Parathyroid adenoma (tissue), 2 donors: ENCODE results near the gene JAK3.

Experiments used
- H2AFZ ChIP-seq: fragments of 300-600 bp; sonication (generic); one replicate; pipeline ENCODE4 v1.7.0; 2017; ENCODE audit warnings: antibody characterized with exemption, mild to moderate bottlenecking
- H3K27ac ChIP-seq: fragments of 300-600 bp; sonication (generic); one replicate; pipeline ENCODE4 v1.7.0; 2017
- H3K27me3 ChIP-seq: fragments of 300-600 bp; sonication (generic); one replicate; pipeline ENCODE4 v1.7.0; 2017; ENCODE audit warnings: low read length; ENCODE audit not compliant: control insufficient read depth, insufficient read depth
- H3K36me3 ChIP-seq: fragments of 300-600 bp; sonication (generic); one replicate; pipeline ENCODE4 v1.7.0; 2017; ENCODE audit warnings: low read length; ENCODE audit not compliant: control insufficient read depth, insufficient read depth
- H3K4me1 ChIP-seq: fragments of 300-600 bp; sonication (generic); one replicate; pipeline ENCODE4 v1.7.0; 2017; ENCODE audit warnings: control low read depth
- H3K4me2 ChIP-seq: fragments of 300-600 bp; sonication (generic); one replicate; pipeline ENCODE4 v1.7.0; 2017; ENCODE audit warnings: low read length
- H3K4me3 ChIP-seq: fragments of 300-600 bp; sonication (generic); one replicate; pipeline ENCODE4 v1.7.0; 2017; ENCODE audit warnings: low read depth, low read length
- H3K79me2 ChIP-seq: fragments of 300-600 bp; sonication (generic); one replicate; pipeline ENCODE4 v1.7.0; 2017; ENCODE audit warnings: control low read depth
- H3K9ac ChIP-seq: fragments of 300-600 bp; sonication (generic); one replicate; pipeline ENCODE4 v1.7.0; 2017; ENCODE audit warnings: mild to moderate bottlenecking
- H3K9me3 ChIP-seq: fragments of 300-600 bp; sonication (generic); one replicate; pipeline ENCODE4 v1.7.0; 2017; ENCODE audit warnings: low read length; ENCODE audit not compliant: control insufficient read depth
- TF ChIP-seq, protein P1 (sequence below): fragments of 300-600 bp; sonication (generic); IDR thresholded peaks from one replicate; pipeline ENCODE4 v1.7.0; 2017; ENCODE audit warnings: antibody characterized with exemption, mild to moderate bottlenecking
- donor health status: primary hyperparathyroidism.

Gene JAK3

DNA sequence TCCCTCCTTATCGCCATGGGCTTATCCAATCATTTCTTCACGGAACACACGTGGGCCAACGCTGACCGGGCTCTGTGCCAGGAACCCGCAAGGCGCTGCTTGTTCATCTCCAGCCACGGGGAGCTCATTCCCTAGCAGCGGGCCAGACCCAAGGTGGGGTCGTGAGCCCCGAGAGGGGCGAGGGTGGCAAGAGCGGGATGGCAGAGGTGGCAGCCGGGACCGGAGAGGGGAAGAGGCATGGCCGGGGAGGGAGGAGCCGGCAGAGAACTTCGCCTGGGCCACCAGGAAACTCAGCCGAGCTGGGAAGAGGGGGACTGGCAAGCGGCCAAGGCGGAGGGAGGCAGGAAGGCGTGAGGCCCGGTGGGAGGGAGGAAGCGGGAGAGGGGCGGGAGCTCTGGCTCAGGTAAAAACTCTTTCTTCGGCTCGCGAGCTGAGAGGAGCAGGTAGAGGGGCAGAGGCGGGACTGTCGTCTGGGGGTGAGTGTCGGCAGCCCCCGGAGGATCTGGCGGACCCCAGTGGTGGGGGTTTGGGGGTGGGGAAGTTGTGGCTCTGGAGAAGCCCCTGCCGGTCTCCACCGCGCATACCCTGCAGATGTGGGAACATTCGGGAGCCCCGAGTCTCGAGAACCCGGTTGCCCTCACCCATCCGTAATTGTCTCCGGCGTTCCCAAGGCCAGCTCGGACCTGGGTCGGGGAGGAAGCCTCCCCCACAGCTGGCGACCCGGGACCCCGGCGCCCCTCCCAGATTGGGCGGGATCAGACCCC, 52.9 kb downstream of the JAK3 start, which contains the start of gene B3GNT3:
TSS of gene B3GNT3 (plus strand) at position 408 of the 764 bp plus-strand sequence. CDS start 12,670 bp downstream, outside the sequence.
- TF ChIP-seq, protein P1, sequence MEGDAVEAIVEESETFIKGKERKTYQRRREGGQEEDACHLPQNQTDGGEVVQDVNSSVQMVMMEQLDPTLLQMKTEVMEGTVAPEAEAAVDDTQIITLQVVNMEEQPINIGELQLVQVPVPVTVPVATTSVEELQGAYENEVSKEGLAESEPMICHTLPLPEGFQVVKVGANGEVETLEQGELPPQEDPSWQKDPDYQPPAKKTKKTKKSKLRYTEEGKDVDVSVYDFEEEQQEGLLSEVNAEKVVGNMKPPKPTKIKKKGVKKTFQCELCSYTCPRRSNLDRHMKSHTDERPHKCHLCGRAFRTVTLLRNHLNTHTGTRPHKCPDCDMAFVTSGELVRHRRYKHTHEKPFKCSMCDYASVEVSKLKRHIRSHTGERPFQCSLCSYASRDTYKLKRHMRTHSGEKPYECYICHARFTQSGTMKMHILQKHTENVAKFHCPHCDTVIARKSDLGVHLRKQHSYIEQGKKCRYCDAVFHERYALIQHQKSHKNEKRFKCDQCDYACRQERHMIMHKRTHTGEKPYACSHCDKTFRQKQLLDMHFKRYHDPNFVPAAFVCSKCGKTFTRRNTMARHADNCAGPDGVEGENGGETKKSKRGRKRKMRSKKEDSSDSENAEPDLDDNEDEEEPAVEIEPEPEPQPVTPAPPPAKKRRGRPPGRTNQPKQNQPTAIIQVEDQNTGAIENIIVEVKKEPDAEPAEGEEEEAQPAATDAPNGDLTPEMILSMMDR: no peak
- Histone ChIP-seq H3K27me3 (no peaks in the 10 kb centered on the region), H2AFZ (peak within 1 kb of the TSS; percentile 58), H3K9ac (no peak within 1 kb of the TSS), H3K79me2 (no peaks in the 10 kb centered on the region), H3K4me2 (no peak within 1 kb of the TSS), H3K9me3 (no peaks in the 10 kb centered on the region), H3K27ac (no peak within 1 kb of the TSS), H3K4me1 (peaks cover 7% of the 10 kb centered on the region), H3K4me3 (no peak within 1 kb of the TSS), H3K36me3 (no peaks in the 10 kb centered on the region)

DNA sequence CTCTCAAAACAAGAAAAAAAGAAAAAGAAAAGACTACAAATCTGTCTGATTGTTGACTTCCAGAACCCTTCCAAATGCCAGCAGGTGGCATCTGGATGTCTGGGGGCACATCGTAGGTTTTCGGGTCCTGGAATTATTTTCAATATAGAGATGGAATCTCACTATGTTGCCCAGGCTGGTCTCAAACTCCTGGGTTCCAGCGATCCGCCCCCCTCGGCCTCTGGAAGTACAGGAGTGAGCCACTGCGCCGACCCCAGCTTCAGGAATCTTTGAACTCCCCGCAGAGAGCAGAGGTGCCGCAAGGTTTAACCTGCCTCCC, 53.4 kb downstream of the JAK3 start:
- peaks cover 7% of the 10 kb centered on the region for H3K4me1 ChIP-seq
- H3K4me2 ChIP-seq: no peak overlapping the region
- H2AFZ ChIP-seq: no peak overlapping the region
- no peak overlapping the region for H3K9ac ChIP-seq
- H3K36me3 ChIP-seq: no peaks in the 10 kb centered on the region
- TF ChIP-seq, protein P1: no peak
- H3K79me2 ChIP-seq: no peaks in the 10 kb centered on the region
- no peaks in the 10 kb centered on the region for H3K9me3 ChIP-seq
- H3K27ac ChIP-seq: no peak overlapping the region
- no peak overlapping the region for H3K4me3 ChIP-seq
- H3K27me3 ChIP-seq: no peaks in the 10 kb centered on the region

DNA sequence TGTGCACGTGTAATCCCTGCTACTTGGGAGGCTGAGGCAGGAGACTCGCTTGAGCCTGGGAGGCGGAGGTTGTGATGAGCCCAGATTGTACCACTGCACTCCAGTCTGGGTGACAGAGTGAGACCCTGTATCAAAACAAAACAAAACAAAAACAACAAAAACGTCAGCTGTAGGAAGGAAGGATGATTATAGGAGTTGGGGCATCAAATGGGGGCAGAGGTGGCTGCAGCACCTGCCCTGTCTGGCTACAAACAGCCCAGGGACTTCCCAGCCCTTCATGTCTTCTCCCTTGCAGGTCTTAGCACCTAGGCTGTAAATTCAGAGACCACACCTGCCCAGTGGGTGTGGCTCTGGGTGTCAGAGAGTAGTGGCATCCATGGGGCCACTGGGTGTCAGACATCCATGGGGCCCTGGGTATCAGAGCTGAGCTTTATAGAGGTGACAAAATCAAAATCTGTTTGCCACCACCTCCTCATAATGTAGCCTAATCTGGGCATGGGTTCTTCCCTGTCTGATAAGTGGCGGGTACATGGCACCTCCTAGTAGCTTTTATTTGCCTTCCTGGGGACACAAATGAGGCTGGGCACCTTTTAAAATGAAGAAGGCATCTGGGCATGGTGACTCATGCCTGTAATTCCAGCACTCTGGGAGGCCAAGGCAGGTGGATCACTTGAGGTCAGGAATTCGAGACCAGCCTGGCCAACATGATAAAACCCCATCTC, 57.6 kb downstream of the JAK3 start:
- Histone ChIP-seq H3K79me2 (no peaks in the 10 kb centered on the region), H3K9ac (no peak overlapping the region), H3K4me2 (no peak overlapping the region), H3K4me1 (peaks cover 7% of the 10 kb centered on the region), H3K27ac (no peak overlapping the region), H3K9me3 (no peaks in the 10 kb centered on the region), H3K36me3 (no peaks in the 10 kb centered on the region), H3K27me3 (no peaks in the 10 kb centered on the region), H2AFZ (no peak overlapping the region), H3K4me3 (no peak overlapping the region)
- TF ChIP-seq, protein P1: no peak

DNA sequence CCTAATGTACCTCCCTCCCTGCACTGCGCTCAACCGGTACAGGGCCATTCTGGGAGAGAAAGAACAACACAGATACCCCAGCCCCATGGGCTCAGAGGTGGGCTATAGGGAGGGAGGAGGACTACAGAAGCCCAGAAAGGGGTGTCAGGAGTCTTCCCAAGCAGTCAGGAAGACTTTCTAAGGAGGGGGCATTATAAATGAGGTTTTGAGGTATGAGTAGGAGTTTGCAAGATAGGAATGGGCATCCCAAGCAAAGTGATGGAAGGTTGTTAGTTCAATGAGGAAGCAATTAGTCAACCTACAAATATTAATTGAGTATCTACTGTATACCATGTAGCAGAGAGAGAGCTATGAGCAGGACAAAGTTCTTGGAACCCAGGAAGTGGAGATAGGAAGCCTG, 59.1 kb downstream of the JAK3 start:
- Histone ChIP-seq H3K9me3 (no peaks in the 10 kb centered on the region), H3K36me3 (no peaks in the 10 kb centered on the region)

More for the DNA sequence above, 59.1 kb downstream of the JAK3 start:
- no peaks in the 10 kb centered on the region for H3K79me2 ChIP-seq
- H3K27me3 ChIP-seq: no peaks in the 10 kb centered on the region
- no peak overlapping the region for H3K4me3 ChIP-seq
- no peak overlapping the region for H3K27ac ChIP-seq
- no peak overlapping the region for H3K9ac ChIP-seq
- H3K4me2 ChIP-seq: no peak overlapping the region
- H2AFZ ChIP-seq: no peak overlapping the region
- TF ChIP-seq, protein P1: no peak
- peaks cover 5% of the 10 kb centered on the region for H3K4me1 ChIP-seq
